SK-N-SH (cell line): ENCODE results near the gene SPSB4. TPM values are rescaled to one million over a fixed set of nuclear protein-coding genes. Genes with fewer than 3 reads are reported as not detected.

Experiments
- CTCF ChIA-PET: fragments of 300-600, 350-600 bp; formaldehyde crosslinking; extraction: SDS; loops from one replicate; lab custom pipeline; 2021; lab: Yijun Ruan, JAX
- POLR2A ChIA-PET: fragments of 350-600 bp; sonication (Branson Sonifier 250); formaldehyde crosslinking; extraction: SDS; loops from one replicate; lab custom pipeline; 2020; ENCODE audit warnings: antibody characterized with exemption, inconsistent platforms; lab: Yijun Ruan, JAX
- DNase-seq: peaks from one replicate; pipeline ENCODE4 v3.0.0; 2012
- H2AFZ ChIP-seq: fragments of 200-600 bp; sonication (generic); 2 replicates; pipeline ENCODE4 v1.8.1; 2016; ENCODE audit warnings: antibody characterized with exemption, mild to moderate bottlenecking, low read depth
- H3F3A ChIP-seq: fragments of 200-600 bp; sonication (generic); replicated peaks from 2 replicates; pipeline ENCODE3; 2016; ENCODE audit warnings: antibody characterized with exemption, mild to moderate bottlenecking; ENCODE audit not compliant: insufficient read depth
- H3K27ac ChIP-seq, 2 experiments: fragments of 200-500 bp in 1 of 2; fragments of 200-600 bp in 1 of 2; sonication (Bioruptor generic) in 1 of 2; sonication (generic), shearing (Covaris generic) in 1 of 2; 2 replicates each; pipeline versions ENCODE4 v1.5.1 to v1.6.1; 2014 to 2016; ENCODE audit warnings: low read depth in 2 of 2, inconsistent platforms in 1 of 2, low read length in 1 of 2, mild to moderate bottlenecking in 1 of 2, mixed read lengths in 1 of 2
- H3K27me3 ChIP-seq: fragments of 200-600 bp; sonication (generic), shearing (Covaris generic); 2 replicates; pipeline ENCODE4 v1.6.1; 2016; ENCODE audit warnings: mixed run types; ENCODE audit not compliant: insufficient read depth
- H3K36me3 ChIP-seq, 2 experiments: fragments of 200-500 bp in 1 of 2; fragments of 200-600 bp in 1 of 2; sonication (Bioruptor generic) in 1 of 2; sonication (generic) in 1 of 2; replicated peaks in 1 of 2; 2 replicates each; pipeline versions ENCODE3 to v1.5.1; 2014 to 2016; ENCODE audit warnings: low read length in 1 of 2, mild to moderate bottlenecking in 1 of 2; ENCODE audit not compliant: insufficient read depth in 2 of 2, control insufficient read depth in 1 of 2
- H3K4me1 ChIP-seq, 2 experiments: fragments of 200-500 bp in 1 of 2; fragments of 200-600 bp in 1 of 2; sonication (Bioruptor generic) in 1 of 2; sonication (generic), shearing (Covaris generic) in 1 of 2; 2 replicates each; pipeline versions ENCODE4 v1.5.1 to v1.6.1; 2014 to 2016; ENCODE audit warnings: low read depth in 1 of 2, low read length in 1 of 2, mixed run types in 1 of 2; ENCODE audit not compliant: insufficient read depth in 2 of 2, control insufficient read depth in 1 of 2
- H3K4me2 ChIP-seq: fragments of 200-600 bp; sonication (generic), shearing (Covaris generic); 2 replicates; pipeline ENCODE4 v1.6.1; 2017; ENCODE audit warnings: mixed run types
- H3K4me3 ChIP-seq, 2 experiments: fragments of 200-500 bp in 1 of 2; fragments of 200-600 bp in 1 of 2; sonication (Bioruptor generic) in 1 of 2; sonication (generic), shearing (Covaris generic) in 1 of 2; 2 replicates each; pipeline versions ENCODE4 v1.5.1 to v1.8.1; 2014 to 2016; ENCODE audit warnings: low read depth in 2 of 2, inconsistent platforms in 1 of 2, low read length in 1 of 2, mild to moderate bottlenecking in 1 of 2, mixed read lengths in 1 of 2, moderate library complexity in 1 of 2
- H3K79me2 ChIP-seq: fragments of 200-600 bp; sonication (generic); 2 replicates; pipeline ENCODE4 v1.8.1; 2017; ENCODE audit warnings: mild to moderate bottlenecking; ENCODE audit not compliant: insufficient read depth
- H3K9ac ChIP-seq: fragments of 200-600 bp; sonication (generic); 2 replicates; pipeline ENCODE4 v1.6.1; 2017; ENCODE audit warnings: mixed run types
- H3K9me2 ChIP-seq: fragments of 200-600 bp; sonication (generic); 2 replicates; pipeline ENCODE4 v1.6.1; 2017; ENCODE audit warnings: mixed run types
- H3K9me3 ChIP-seq: fragments of 200-600 bp; sonication (generic); 2 replicates; pipeline ENCODE4 v1.6.1; 2017; ENCODE audit warnings: mixed run types, mild to moderate bottlenecking, moderate library complexity
- H4K20me1 ChIP-seq: fragments of 200-600 bp; sonication (generic); 2 replicates; pipeline ENCODE4 v1.6.1; 2017; ENCODE audit warnings: mild to moderate bottlenecking, mixed run types; ENCODE audit not compliant: insufficient read depth
- ELF1 ChIP-seq: IDR thresholded peaks from 2 replicates; pipeline ENCODE4 v1.4.0; 2012
- EP300 ChIP-seq, 2 experiments: IDR thresholded peaks; 2 replicates each; pipeline versions ENCODE4 v1.4.0 to v1.6.1; 2012; ENCODE audit warnings: borderline replicate concordance in 1 of 2, low read depth in 1 of 2, low read length in 1 of 2
- EZH2phosphoT487 ChIP-seq: fragments of 200-600 bp; sonication (generic); IDR thresholded peaks from 2 replicates; pipeline ENCODE4 v1.6.1; 2017; ENCODE audit warnings: low read depth, mixed run types, mild to moderate bottlenecking, antibody characterized with exemption, moderate library complexity, borderline replicate concordance
- FOSL2 ChIP-seq: IDR thresholded peaks from 2 replicates; pipeline ENCODE4 v1.4.0; 2012; ENCODE audit warnings: low read depth, mild to moderate bottlenecking, moderate library complexity, borderline replicate concordance
- FOXM1 ChIP-seq: IDR thresholded peaks from 2 replicates; pipeline ENCODE4 v1.4.0; 2012; ENCODE audit warnings: low read depth, mild to moderate bottlenecking
- GABPA ChIP-seq: IDR thresholded peaks from 2 replicates; pipeline ENCODE4 v1.4.0; 2012; ENCODE audit warnings: low read depth, mild to moderate bottlenecking
- GATA2 ChIP-seq: sonication (generic); formaldehyde crosslinking; IDR thresholded peaks from 2 replicates; pipeline ENCODE4 v1.5.0; 2020; ENCODE audit warnings: mild to moderate bottlenecking, missing genetic modification reagents
- IRF3 ChIP-seq: fragments of 150-350 bp; IDR thresholded peaks from 2 replicates; pipeline ENCODE4 v1.6.1; 2016; ENCODE audit warnings: mild to moderate bottlenecking, low read depth, low read length
- JUND ChIP-seq: IDR thresholded peaks from 2 replicates; pipeline ENCODE4 v1.4.0; 2012
- MAX ChIP-seq: IDR thresholded peaks from 2 replicates; pipeline ENCODE4 v1.4.0; 2012; ENCODE audit warnings: low read depth
- MXI1 ChIP-seq: IDR thresholded peaks from 2 replicates; pipeline ENCODE4 v1.6.1; 2012; ENCODE audit warnings: mild to moderate bottlenecking, low read depth, low read length, improper control_type of control experiment
- NFIC ChIP-seq: IDR thresholded peaks from 2 replicates; pipeline ENCODE4 v1.4.0; 2012; ENCODE audit warnings: borderline replicate concordance
- NRF1 ChIP-seq: IDR thresholded peaks from 2 replicates; pipeline ENCODE4 v1.6.1; 2012; ENCODE audit warnings: low read depth, mild to moderate bottlenecking, low read length
- POLR2AphosphoS5 ChIP-seq: IDR thresholded peaks from 2 replicates; pipeline ENCODE4 v1.6.1; 2012; ENCODE audit warnings: low read depth, low read length
- RCOR1 ChIP-seq: fragments of 150-350 bp; IDR thresholded peaks from 2 replicates; pipeline ENCODE4 v1.6.1; 2017; ENCODE audit warnings: antibody characterized with exemption, low read length
- RFX5 ChIP-seq: IDR thresholded peaks from 2 replicates; pipeline ENCODE4 v1.6.1; 2012; ENCODE audit warnings: mild to moderate bottlenecking, improper control_type of control experiment, low read length
- SIN3A ChIP-seq: IDR thresholded peaks from 2 replicates; pipeline ENCODE4 v1.6.1; 2012; ENCODE audit warnings: low read depth, mild to moderate bottlenecking, low read length, moderate library complexity, borderline replicate concordance
- SMC3 ChIP-seq: IDR thresholded peaks from 2 replicates; pipeline ENCODE4 v1.6.1; 2012; ENCODE audit warnings: low read depth, low read length, improper control_type of control experiment
- TCF12 ChIP-seq: IDR thresholded peaks from 2 replicates; pipeline ENCODE4 v1.4.0; 2012
- TEAD4 ChIP-seq: IDR thresholded peaks from 2 replicates; pipeline ENCODE4 v1.4.0; 2012; ENCODE audit warnings: mild to moderate bottlenecking, borderline replicate concordance; ENCODE audit not compliant: insufficient read depth
- USF2 ChIP-seq: fragments of 150-350 bp; IDR thresholded peaks from 2 replicates; pipeline ENCODE4 v1.6.1; 2017; ENCODE audit warnings: antibody characterized with exemption, low read length, low read depth, borderline replicate concordance
- WGBS: methylation state at CpG from one replicate; pipeline ENCODE4 v1.1.6; 2017; ENCODE audit warnings: low lambda C conversion rate; 5-methylcytosine and 5-hydroxymethylcytosine counted together
- polyA plus RNA-seq, 3 experiments: library from polyadenylated mRNA; depleted of rRNA; stranded (reverse); fragments of >200 nt; gene quantifications; 2 replicates each; pipeline ENCODE4 v1.2.3, GENCODE V29; 2012

SPSB4 gene
- polyA plus RNA-seq, 1 of the 3 experiments (the other 2 are of a cell fraction): 0.10 TPM

- TF ChIP-seq EZH2phosphoT487 (no peak), NRF1 (no peak), GATA2 (no peak), MXI1 (no peak), JUND (no peak), SMC3 (no peak), FOSL2 (no peak), TEAD4 (no peak), IRF3 (no peak)
- TF ChIP-seq, all 33 proteins: peak for 0
- Histone ChIP-seq H3K9me2 (no peaks in the 10 kb centered on the region), H3K4me3 (no peak overlapping the region), H4K20me1 (no peaks in the 10 kb centered on the region), H3K4me2 (no peak overlapping the region), H3K9ac (no peak overlapping the region), H3K4me1 (peaks cover 0 to 11% of the 10 kb centered on the region in 2 experiments; a peak in 1 of 4 replicates), H2AFZ (no peak overlapping the region), H3F3A (no peaks in the 10 kb centered on the region), H3K36me3 (no peaks in the 10 kb centered on the region), H3K27me3 (no peaks in the 10 kb centered on the region), H3K9me3 (no peaks in the 10 kb centered on the region), H3K79me2 (no peaks in the 10 kb centered on the region), H3K27ac (no peak overlapping the region)
- 34% methylated on average over 9 of the region's 12 CpGs for WGBS
- CTCF ChIA-PET: interaction anchor here (1.0 to 1.2 kb wide), 3 partner anchors 34 to 100 kb away, joined by 3 to 4 read pairs (median 4); no protein-coding TSS in a partner anchor
- POLR2A ChIA-PET: interaction anchor here (0.6 kb wide), 1 partner anchor 99 kb away, joined by 5 read pairs; the partner anchor contains the start of gene SPSB4
- DNase-seq: no peak
Observed at GRCh38 chr3:141150081-141150830, 99.1 kb downstream of the SPSB4 start.

- no peak overlapping the region for H3K4me2 ChIP-seq
- TF ChIP-seq EZH2phosphoT487 (no peak), NFIC (no peak), SMC3 (no peak), EP300 (IDR thresholded peaks at IDR 0.05; ENCODE audit: borderline replicate concordance in 1 of 2, low read depth in 1 of 2, low read length in 1 of 2) (no peak), ELF1 (no peak), USF2 (no peak), MAX (no peak), TCF12 (no peak), RCOR1 (no peak), POLR2AphosphoS5 (no peak), FOXM1 (no peak), GABPA (no peak), SIN3A (no peak), TEAD4 (no peak), JUND (no peak), NRF1 (no peak), RFX5 (no peak)
- TF ChIP-seq, all 33 proteins: peak for 0
- CTCF ChIA-PET: interaction anchor here (1.0 to 1.2 kb wide), 3 partner anchors 34 to 100 kb away, joined by 3 to 4 read pairs (median 4); no protein-coding TSS in a partner anchor
- Histone ChIP-seq H3K9me3 (no peaks in the 10 kb centered on the region), H3K9me2 (no peaks in the 10 kb centered on the region), H3K79me2 (no peaks in the 10 kb centered on the region), H3K9ac (no peak overlapping the region), H3K4me3 (no peak overlapping the region), H4K20me1 (no peaks in the 10 kb centered on the region), H3K4me1 (peaks cover 0 to 11% of the 10 kb centered on the region in 2 experiments; a peak in 1 of 4 replicates), H3K27me3 (no peaks in the 10 kb centered on the region), H3K27ac (no peak overlapping the region), H3F3A (no peaks in the 10 kb centered on the region), H3K36me3 (no peaks in the 10 kb centered on the region), H2AFZ (no peak overlapping the region)
- POLR2A ChIA-PET: no interaction called here
- WGBS: 95% methylated on average over 2 of the region's 2 CpGs
- DNase-seq: no peak
Observed at GRCh38 chr3:141150931-141151330, 99.8 kb downstream of the SPSB4 start.
